Activated CD8-positive, alpha-beta T cell treated with anti-CD3 and anti-CD28 coated beads for 36 hours (primary cell): ENCODE results near the gene EBPL. TPM values are rescaled to one million over a fixed set of nuclear protein-coding genes. Genes with fewer than 3 reads are reported as not detected.

Experiments
- ATAC-seq: fragments of 200-7000 bp; cut with Tn5 transposase; one replicate; pipeline ENCODE4 v1.10.0; 2021; ENCODE audit warnings: mild to moderate bottlenecking, moderate library complexity
- CTCF ChIA-PET: fragments of 350-600 bp; sonication (Branson Sonifier 250); formaldehyde crosslinking; loops from one replicate; lab custom pipeline; 2021; ENCODE audit warnings: antibody characterized with exemption; lab: Charles Lee
- POLR2A ChIA-PET: fragments of 350-600 bp; sonication (Branson Sonifier 250); formaldehyde crosslinking; loops from one replicate; lab custom pipeline; 2021; ENCODE audit warnings: antibody characterized with exemption; lab: Charles Lee
- DNase-seq: peaks from one replicate; pipeline ENCODE4 v3.0.0-alpha.2; 2020
- H3K27ac Mint-ChIP-seq: one replicate; pipeline ENCODE4 v1.8.0; 2021; ENCODE audit warnings: mild to moderate bottlenecking, mixed read lengths
- H3K27me3 Mint-ChIP-seq: one replicate; pipeline ENCODE4 v1.8.0; 2021; ENCODE audit warnings: mixed read lengths
- H3K36me3 Mint-ChIP-seq: one replicate; pipeline ENCODE4 v1.8.0; 2021; ENCODE audit warnings: low read depth, mixed read lengths
- H3K4me1 Mint-ChIP-seq: one replicate; pipeline ENCODE4 v1.8.0; 2021; ENCODE audit warnings: low read depth, mixed read lengths
- H3K4me3 Mint-ChIP-seq: one replicate; pipeline ENCODE4 v1.8.0; 2021; ENCODE audit warnings: mild to moderate bottlenecking, moderate library complexity, mixed read lengths
- H3K9me3 Mint-ChIP-seq: one replicate; pipeline ENCODE4 v1.8.0; 2021; ENCODE audit warnings: mixed read lengths
- CTCF ChIP-seq: fragments of 200-600 bp; IDR thresholded peaks from one replicate; pipeline ENCODE4 v1.8.0; 2022; ENCODE audit warnings: antibody characterized with exemption, mild to moderate bottlenecking
- intact Hi-C: fragments of 100-400 bp; cut with micrococcal nuclease; formaldehyde crosslinking; loops from one replicate; pipeline ENCODE4 v1.10.0; 2022
- total RNA-seq, 2 experiments: library from RNA; stranded (reverse); gene quantifications; one replicate each; pipeline ENCODE4 v1.2.3, GENCODE V29; 2021

EBPL gene
- 10 to 100 TPM; 35.6 to 37.8 TPM for total RNA-seq

GRCh38 chr13:49690995-49691784 is at the start of gene EBPL:
Gene EBPL (minus strand): TSS chr13:49691486. CDS start chr13:49691424, 62 bp downstream.
- TF ChIP-seq CTCF: no peak
- H3K9me3 Mint-ChIP-seq: no peaks in the 10 kb centered on the region
- peaks cover 21% of the 10 kb centered on the region for H3K4me1 Mint-ChIP-seq
- POLR2A ChIA-PET: interaction anchor here (0.5 to 1.2 kb wide), 3 partner anchors 39 to 235 kb away, joined by 3 to 7 read pairs (median 4); partner anchors contain the start of gene KPNA3
- H3K27ac Mint-ChIP-seq: peak within 1 kb of the TSS; percentile 65
- peak; percentile 93 for DNase-seq
- H3K36me3 Mint-ChIP-seq: peaks cover 10% of the 10 kb centered on the region
- peak; percentile 97 for ATAC-seq
- CTCF ChIA-PET: interaction anchor here (1.4 kb wide), 1 partner anchor 245 kb away, joined by 5 read pairs; the partner anchor contains the start of gene SPRYD7
- intact Hi-C loops: no loop called here
- peak within 1 kb of the TSS; percentile 83 for H3K4me3 Mint-ChIP-seq
- no peaks in the 10 kb centered on the region for H3K27me3 Mint-ChIP-seq

GRCh38 chr13:49740870-49741269 is 49.6 kb upstream of the EBPL start:
- Mint-ChIP-seq H3K27ac (no peak overlapping the region), H3K4me1 (no peaks in the 10 kb centered on the region), H3K9me3 (no peaks in the 10 kb centered on the region), H3K36me3 (peaks cover 21% of the 10 kb centered on the region), H3K27me3 (no peaks in the 10 kb centered on the region), H3K4me3 (no peak overlapping the region)
- POLR2A ChIA-PET: no interaction called here
- no peak for ATAC-seq
- CTCF ChIA-PET: interaction anchor here (0.7 kb wide), 1 partner anchor 1585 kb away, joined by 3 read pairs; no protein-coding TSS in a partner anchor
- TF ChIP-seq CTCF: no peak
- DNase-seq: no peak
- intact Hi-C loops: no loop called here

- Mint-ChIP-seq H3K4me1 (no peaks in the 10 kb centered on the region), H3K27ac (no peak overlapping the region), H3K27me3 (no peaks in the 10 kb centered on the region), H3K4me3 (no peak overlapping the region), H3K36me3 (peaks cover 17% of the 10 kb centered on the region), H3K9me3 (no peaks in the 10 kb centered on the region)
- intact Hi-C loops: no loop called here
- ChIA-PET POLR2A (interaction anchor here (1.0 kb wide), 1 partner anchor 50 kb away, joined by 3 read pairs; no protein-coding TSS in a partner anchor), CTCF (no interaction called here)
- no peak for TF ChIP-seq CTCF
- no peak for DNase-seq
- ATAC-seq: no peak
These were observed 48.4 kb upstream of the EBPL start for GRCh38 chr13:49739498-49740187.

GRCh38 chr13:49733181-49733951 is 42.1 kb upstream of the EBPL start:
- TF ChIP-seq CTCF: no peak
- Mint-ChIP-seq H3K27ac (peak overlapping the region; percentile 39), H3K36me3 (peaks cover 12% of the 10 kb centered on the region), H3K9me3 (no peaks in the 10 kb centered on the region), H3K27me3 (no peaks in the 10 kb centered on the region), H3K4me3 (no peak overlapping the region), H3K4me1 (no peaks in the 10 kb centered on the region)
- DNase-seq (no peak), ATAC-seq (no peak)
- CTCF ChIA-PET: interaction anchor here (1.0 kb wide), 1 partner anchor 22 kb away, joined by 3 read pairs; no protein-coding TSS in a partner anchor
- POLR2A ChIA-PET: no interaction called here
- intact Hi-C loops: no loop called here
